H1 (cell line): Measurements from ENCODE around the gene IL6R. TPM values are rescaled to one million over a fixed set of nuclear protein-coding genes. Genes with fewer than 3 reads are reported as not detected.

Experiments
- CTCF ChIA-PET: fragments of 300-600 bp; sonication (Branson Sonifier 250); formaldehyde crosslinking; loops from one replicate; lab custom pipeline; 2021; ENCODE audit not compliant: partially characterized antibody; lab: Charles Lee
- POLR2A ChIA-PET: fragments of 300-600 bp; sonication (Branson Sonifier 250); formaldehyde crosslinking; loops from one replicate; lab custom pipeline; 2021; ENCODE audit warnings: inconsistent platforms; ENCODE audit not compliant: partially characterized antibody; lab: Charles Lee
- DNase-seq, 2 experiments: peaks; one replicate each; pipeline versions ENCODE4 v3.0.0 to v3.0.0-alpha.2; 2010 to 2022; ENCODE audit warnings: low spot score in 2 of 2, low read depth in 1 of 2, mixed read lengths in 1 of 2
- FAIRE-seq: peaks from 2 replicates; lab custom pipeline; 2011; peaks lifted over from hg19 to GRCh38; lab: Jason Lieb, UNC
- H2AFZ ChIP-seq: 2 replicates; pipeline ENCODE4 v1.8.1; 2012; ENCODE audit warnings: low read length, inconsistent platforms
- H2AK5ac ChIP-seq: 2 replicates; pipeline ENCODE4 v1.6.1; 2013; ENCODE audit warnings: low read depth, low read length
- H2BK120ac ChIP-seq: replicated peaks from 2 replicates; pipeline ENCODE3; 2013; ENCODE audit warnings: low read depth, low read length, inconsistent platforms
- H2BK12ac ChIP-seq: 2 replicates; pipeline ENCODE4 v1.6.1; 2013; ENCODE audit warnings: low read depth, low read length
- H2BK15ac ChIP-seq: 2 replicates; pipeline ENCODE4 v1.6.1; 2013; ENCODE audit warnings: low read length
- H2BK20ac ChIP-seq: 2 replicates; pipeline ENCODE4 v1.6.1; 2013; ENCODE audit warnings: low read length
- H2BK5ac ChIP-seq: 2 replicates; pipeline ENCODE4 v1.6.1; 2013; ENCODE audit warnings: low read depth, low read length
- H3K14ac ChIP-seq: 2 replicates; pipeline ENCODE4 v1.6.1; 2013; ENCODE audit warnings: inconsistent platforms; ENCODE audit not compliant: insufficient read length
- H3K18ac ChIP-seq: 2 replicates; pipeline ENCODE4 v1.6.1; 2013; ENCODE audit warnings: low read length; ENCODE audit errors: extremely low read depth
- H3K23ac ChIP-seq: 2 replicates; pipeline ENCODE4 v1.6.1; 2013; ENCODE audit warnings: inconsistent platforms; ENCODE audit not compliant: insufficient read length
- H3K23me2 ChIP-seq: 2 replicates; pipeline ENCODE4 v1.6.1; 2013; ENCODE audit warnings: low read depth, low read length
- H3K27ac ChIP-seq: 2 replicates; pipeline ENCODE4 v1.6.1; 2011; ENCODE audit warnings: low read depth, low read length, inconsistent platforms
- H3K27me3 ChIP-seq, 4 experiments: replicated peaks in 1 of 4; 1 replicate in 1 of 4; 2 replicates in 3 of 4; pipeline versions ENCODE4 v1.6.1 to v1.8.1; 2011 to 2013; ENCODE audit warnings: low read length in 3 of 4, mild to moderate bottlenecking in 3 of 4, inconsistent platforms in 2 of 4, mixed read lengths in 2 of 4, moderate library complexity in 1 of 4; ENCODE audit not compliant: control insufficient read depth in 3 of 4, insufficient read depth in 3 of 4; ENCODE audit errors: extremely low read depth in 1 of 4
- H3K36me3 ChIP-seq, 4 experiments: 2 replicates each; pipeline versions ENCODE4 v1.6.1 to v1.8.1; 2011 to 2013; ENCODE audit warnings: mild to moderate bottlenecking in 4 of 4, low read length in 3 of 4, moderate library complexity in 2 of 4, control low read depth in 1 of 4, inconsistent platforms in 1 of 4; ENCODE audit not compliant: insufficient read depth in 4 of 4, control insufficient read depth in 2 of 4
- H3K4ac ChIP-seq: replicated peaks from 2 replicates; pipeline ENCODE3; 2013; ENCODE audit warnings: low read length, low read depth, mixed read lengths, inconsistent platforms; ENCODE audit not compliant: insufficient read length
- H3K4me1 ChIP-seq, 4 experiments: replicated peaks in 1 of 4; 1 replicate in 1 of 4; 2 replicates in 3 of 4; pipeline versions ENCODE4 v1.6.1 to v1.8.1; 2011 to 2013; ENCODE audit warnings: low read length in 3 of 4, inconsistent platforms in 2 of 4, mixed read lengths in 1 of 4; ENCODE audit not compliant: insufficient read depth in 4 of 4, control insufficient read depth in 3 of 4
- H3K4me2 ChIP-seq, 2 experiments: 2 replicates each; pipeline versions ENCODE4 v1.6.1 to v1.8.1; 2011 to 2013; ENCODE audit warnings: low read depth in 2 of 2, low read length in 2 of 2, control low read depth in 1 of 2, inconsistent platforms in 1 of 2, mild to moderate bottlenecking in 1 of 2; ENCODE audit not compliant: insufficient read depth in 1 of 2
- H3K4me3 ChIP-seq, 4 experiments: fragments of 200-600, 300-600 bp in 1 of 4; sonication (generic), shearing (Covaris generic), sonication (Bioruptor Twin) in 1 of 4; 2 replicates each; pipeline versions ENCODE4 v1.5.1 to v1.8.1; 2011 to 2016; ENCODE audit warnings: low read length in 4 of 4, low read depth in 3 of 4, control low read depth in 2 of 4, inconsistent platforms in 2 of 4, mild to moderate bottlenecking in 2 of 4, mixed read lengths in 1 of 4, moderate library complexity in 1 of 4; ENCODE audit not compliant: insufficient read depth in 2 of 4; ENCODE audit errors: extremely low read depth in 1 of 4
- H3K56ac ChIP-seq: replicated peaks from 2 replicates; pipeline ENCODE3; 2013; ENCODE audit warnings: low read depth, mild to moderate bottlenecking, mixed read lengths, low read length, inconsistent platforms; ENCODE audit not compliant: insufficient read length
- H3K79me1 ChIP-seq: 2 replicates; pipeline ENCODE4 v1.6.1; 2013; ENCODE audit warnings: low read depth, low read length, control low read depth
- H3K79me2 ChIP-seq, 2 experiments: 2 replicates each; pipeline versions ENCODE4 v1.6.1 to v1.8.1; 2012 to 2013; ENCODE audit warnings: low read length in 2 of 2, mild to moderate bottlenecking in 2 of 2, inconsistent platforms in 1 of 2; ENCODE audit not compliant: insufficient read depth in 2 of 2, control insufficient read depth in 1 of 2
- H3K9ac ChIP-seq, 4 experiments: replicated peaks in 1 of 4; 1 replicate in 1 of 4; 2 replicates in 3 of 4; pipeline versions ENCODE4 v1.6.1 to v1.8.1; 2011 to 2013; ENCODE audit warnings: low read depth in 3 of 4, low read length in 3 of 4, control low read depth in 2 of 4, mild to moderate bottlenecking in 2 of 4, moderate library complexity in 2 of 4, inconsistent platforms in 1 of 4; ENCODE audit errors: extremely low read depth in 1 of 4
- H3K9me3 ChIP-seq, 2 experiments: 2 replicates each; pipeline versions ENCODE4 v1.6.1 to v1.8.1; 2012 to 2013; ENCODE audit warnings: mild to moderate bottlenecking in 2 of 2, moderate library complexity in 2 of 2, control low read depth in 1 of 2, inconsistent platforms in 1 of 2, low read depth in 1 of 2, low read length in 1 of 2, mixed read lengths in 1 of 2; ENCODE audit not compliant: insufficient read depth in 2 of 2
- H4K20me1 ChIP-seq, 2 experiments: replicated peaks in 1 of 2; 2 replicates each; pipeline versions ENCODE3 to v1.8.1; 2011 to 2013; ENCODE audit warnings: inconsistent platforms in 2 of 2, low read length in 2 of 2, mild to moderate bottlenecking in 1 of 2; ENCODE audit not compliant: insufficient read depth in 2 of 2, control insufficient read depth in 1 of 2
- H4K5ac ChIP-seq: 2 replicates; pipeline ENCODE4 v1.6.1; 2013; ENCODE audit warnings: low read length, low read depth, mixed read lengths, inconsistent platforms; ENCODE audit not compliant: insufficient read length
- H4K8ac ChIP-seq: 2 replicates; pipeline ENCODE4 v1.8.0; 2013; ENCODE audit warnings: mild to moderate bottlenecking, moderate library complexity, low read length, inconsistent platforms; ENCODE audit not compliant: insufficient read depth; ENCODE audit errors: extremely low read depth
- H4K91ac ChIP-seq: replicated peaks from 2 replicates; pipeline ENCODE3; 2013; ENCODE audit warnings: low read length, mixed read lengths, inconsistent platforms; ENCODE audit not compliant: insufficient read length
- BCL11A ChIP-seq, 2 experiments: IDR thresholded peaks; one replicate each; pipeline ENCODE4 v1.6.1; 2011; ENCODE audit warnings: low read depth in 2 of 2, low read length in 2 of 2, mild to moderate bottlenecking in 2 of 2
- CHD1 ChIP-seq: IDR thresholded peaks from 2 replicates; pipeline ENCODE4 v1.6.1; 2012; ENCODE audit warnings: low read depth, low read length, improper control_type of control experiment
- CHD2 ChIP-seq: IDR thresholded peaks from 2 replicates; pipeline ENCODE4 v1.6.1; 2012; ENCODE audit warnings: low read length, improper control_type of control experiment
- CTBP2 ChIP-seq: IDR thresholded peaks from 2 replicates; pipeline ENCODE4 v1.7.0; 2011; ENCODE audit warnings: borderline replicate concordance, mild to moderate bottlenecking, moderate library complexity, mixed read lengths, low read length; ENCODE audit not compliant: insufficient read depth, insufficient read length
- EP300 ChIP-seq, 2 experiments: IDR thresholded peaks; 1 replicate in 1 of 2; 2 replicates in 1 of 2; pipeline ENCODE4 v1.6.1; 2011 to 2012; ENCODE audit warnings: low read depth in 2 of 2, low read length in 2 of 2, mild to moderate bottlenecking in 2 of 2, borderline replicate concordance in 1 of 2, inconsistent platforms in 1 of 2, moderate library complexity in 1 of 2
- KDM1A ChIP-seq: fragments of 200-600, 300-600 bp; sonication (generic); IDR thresholded peaks from 2 replicates; pipeline ENCODE4 v1.7.1; 2016; ENCODE audit warnings: mild to moderate bottlenecking, low read length, borderline replicate concordance
- RXRA ChIP-seq: IDR thresholded peaks from 2 replicates; pipeline ENCODE4 v1.6.1; 2011; ENCODE audit warnings: low read depth, mild to moderate bottlenecking, low read length, moderate library complexity; ENCODE audit not compliant: insufficient read depth
- WGBS, 2 experiments: shearing (Covaris generic) in 1 of 2; methylation state at CpG; one replicate each; pipeline versions ENCODE4 v1.1.6 to v1.1.7; 2013 to 2015; ENCODE audit warnings: low lambda C conversion rate in 2 of 2, mixed read lengths in 2 of 2, inconsistent platforms in 1 of 2, low coverage in 1 of 2, missing lambda C conversion rate in 1 of 2; ENCODE audit not compliant: insufficient replicate concordance in 2 of 2, insufficient coverage in 1 of 2, insufficient read length in 1 of 2; ENCODE audit errors: extremely low coverage in 1 of 2, missing lambda C conversion rate in 1 of 2; 5-methylcytosine and 5-hydroxymethylcytosine counted together
- polyA plus RNA-seq, 7 experiments: library from polyadenylated mRNA; depleted of rRNA in 3 of 7; stranded (reverse) in 5 of 7; unstranded in 2 of 7; fragments of >200 nt in 5 of 7; fragments of 200-250 nt in 2 of 7; gene quantifications; 1 replicate in 5 of 7; 2 replicates in 1 of 7; 4 replicates in 1 of 7; pipeline versions ENCODE4 v1.2.1 to v1.2.3, GENCODE V29; 2011 to 2013; ENCODE audit warnings: missing spikeins in 2 of 7, mixed read lengths in 2 of 7
- total RNA-seq: library from RNA; stranded (reverse); fragmentation: NEBNext Ultra II Directional; extraction: Animal tissue kit (Norgen Biotek cat#: 25700); gene quantifications from 2 replicates; pipeline ENCODE4 v1.2.1, GENCODE V29; 2021
- TF ChIP-seq, protein P1 (sequence below): IDR thresholded peaks from 2 replicates; pipeline ENCODE4 v1.6.1; 2012; ENCODE audit warnings: low read length, inconsistent platforms
- TF ChIP-seq, protein P2 (sequence below), 3 experiments: IDR thresholded peaks; 1 replicate in 2 of 3; 2 replicates in 1 of 3; pipeline versions ENCODE4 v1.5.1 to v1.6.1; 2011; ENCODE audit warnings: low read length in 3 of 3, mild to moderate bottlenecking in 3 of 3, inconsistent platforms in 2 of 3, low read depth in 1 of 3, moderate library complexity in 1 of 3; ENCODE audit not compliant: insufficient read depth in 1 of 3; ENCODE audit errors: control extremely low read depth in 1 of 3

Gene IL6R
- total and polyA plus RNA-seq, 2 of the 8 experiments (the other 6 are each of a cell fraction or from before 2014, with no cell fraction given), result 2.3 to 3.0 TPM

DNA sequence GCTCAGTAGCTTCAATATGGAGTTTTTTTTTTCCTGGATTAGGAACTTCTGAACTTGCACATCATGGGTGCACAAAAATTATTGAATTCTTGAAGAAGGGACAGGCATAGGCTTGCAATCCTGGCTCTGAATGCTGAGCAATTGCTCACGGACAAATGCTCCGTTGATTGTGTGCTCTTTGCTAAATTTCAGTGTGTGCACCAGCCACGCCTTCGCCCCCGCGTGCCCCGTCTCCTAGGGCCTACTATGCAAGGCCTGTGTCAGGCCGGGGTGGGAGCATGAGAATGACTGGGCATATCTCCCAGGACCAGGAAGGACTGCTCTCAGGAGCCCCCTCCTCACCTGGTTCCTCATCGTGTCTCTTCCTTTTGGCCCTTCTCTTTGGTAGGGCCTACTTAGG, 17.4 kb downstream of the IL6R start:
- H2BK120ac ChIP-seq, result no peak overlapping the region
- H3K23ac ChIP-seq, result no peak overlapping the region
- H4K20me1 ChIP-seq, result no peaks in the 10 kb centered on the region
- H3K14ac ChIP-seq, result no peak overlapping the region
- no peaks in the 10 kb centered on the region for H3K36me3 ChIP-seq
- H3K56ac ChIP-seq, result no peak overlapping the region
- DNase-seq (no peak), FAIRE-seq (no peak)
- no peak overlapping the region for H4K5ac ChIP-seq
- H2AK5ac ChIP-seq, result no peak overlapping the region
- peak overlapping the region; percentile 75; the same call in 1 of the 2 replicates for H2BK12ac ChIP-seq
- no peak overlapping the region for H3K9ac ChIP-seq
- peak overlapping the region; percentile 49 for H4K91ac ChIP-seq
- 93% methylated on average over 8 of the region's 9 CpGs; no CpG with 5 or more reads in 1 of the 2 experiments for WGBS, 2 experiments
- H3K27ac ChIP-seq, result no peak overlapping the region
- peaks cover 0 to 7% (median 1%) of the 10 kb centered on the region in 4 experiments; a peak in 3 of 7 replicates for H3K4me1 ChIP-seq
- no peak overlapping the region for H2AFZ ChIP-seq
- no peak overlapping the region for H3K4me2 ChIP-seq
- no peaks in the 10 kb centered on the region for H3K9me3 ChIP-seq
- no peak overlapping the region for H4K8ac ChIP-seq
- peak overlapping the region; percentile 18; the same call in 1 of the 2 replicates for H2BK20ac ChIP-seq
- no peaks in the 10 kb centered on the region for H3K79me2 ChIP-seq
- H3K4ac ChIP-seq, result no peak overlapping the region
- POLR2A ChIA-PET, result no interaction called here
- no peak overlapping the region for H2BK15ac ChIP-seq
- CTCF ChIA-PET, result interaction anchor here (0.7 to 1.8 kb wide), 4 partner anchors 9 to 144 kb away, joined by 3 to 4 read pairs (median 3); no protein-coding TSS in a partner anchor
- H3K4me3 ChIP-seq, result no peak overlapping the region
- H3K79me1 ChIP-seq, result no peaks in the 10 kb centered on the region
- no peak overlapping the region for H3K18ac ChIP-seq
- no peaks in the 10 kb centered on the region for H3K23me2 ChIP-seq
- H3K27me3 ChIP-seq, result no peaks in the 10 kb centered on the region
- peak overlapping the region; percentile 44; the same call in 1 of the 2 replicates for H2BK5ac ChIP-seq
- TF ChIP-seq, protein P1, sequence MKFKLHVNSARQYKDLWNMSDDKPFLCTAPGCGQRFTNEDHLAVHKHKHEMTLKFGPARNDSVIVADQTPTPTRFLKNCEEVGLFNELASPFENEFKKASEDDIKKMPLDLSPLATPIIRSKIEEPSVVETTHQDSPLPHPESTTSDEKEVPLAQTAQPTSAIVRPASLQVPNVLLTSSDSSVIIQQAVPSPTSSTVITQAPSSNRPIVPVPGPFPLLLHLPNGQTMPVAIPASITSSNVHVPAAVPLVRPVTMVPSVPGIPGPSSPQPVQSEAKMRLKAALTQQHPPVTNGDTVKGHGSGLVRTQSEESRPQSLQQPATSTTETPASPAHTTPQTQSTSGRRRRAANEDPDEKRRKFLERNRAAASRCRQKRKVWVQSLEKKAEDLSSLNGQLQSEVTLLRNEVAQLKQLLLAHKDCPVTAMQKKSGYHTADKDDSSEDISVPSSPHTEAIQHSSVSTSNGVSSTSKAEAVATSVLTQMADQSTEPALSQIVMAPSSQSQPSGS, result no peak
- TF ChIP-seq RXRA (no peak), CHD2 (no peak), EP300 (IDR thresholded peaks at IDR 0.05; ENCODE audit: borderline replicate concordance in 1 of 2, low read depth in 2 of 2, low read length in 2 of 2) (no peak), KDM1A (no peak), CTBP2 (no peak), CHD1 (no peak), BCL11A (IDR thresholded peaks at IDR 0.05; ENCODE audit: low read depth in 2 of 2, low read length in 2 of 2) (no peak)
- TF ChIP-seq, protein P2, sequence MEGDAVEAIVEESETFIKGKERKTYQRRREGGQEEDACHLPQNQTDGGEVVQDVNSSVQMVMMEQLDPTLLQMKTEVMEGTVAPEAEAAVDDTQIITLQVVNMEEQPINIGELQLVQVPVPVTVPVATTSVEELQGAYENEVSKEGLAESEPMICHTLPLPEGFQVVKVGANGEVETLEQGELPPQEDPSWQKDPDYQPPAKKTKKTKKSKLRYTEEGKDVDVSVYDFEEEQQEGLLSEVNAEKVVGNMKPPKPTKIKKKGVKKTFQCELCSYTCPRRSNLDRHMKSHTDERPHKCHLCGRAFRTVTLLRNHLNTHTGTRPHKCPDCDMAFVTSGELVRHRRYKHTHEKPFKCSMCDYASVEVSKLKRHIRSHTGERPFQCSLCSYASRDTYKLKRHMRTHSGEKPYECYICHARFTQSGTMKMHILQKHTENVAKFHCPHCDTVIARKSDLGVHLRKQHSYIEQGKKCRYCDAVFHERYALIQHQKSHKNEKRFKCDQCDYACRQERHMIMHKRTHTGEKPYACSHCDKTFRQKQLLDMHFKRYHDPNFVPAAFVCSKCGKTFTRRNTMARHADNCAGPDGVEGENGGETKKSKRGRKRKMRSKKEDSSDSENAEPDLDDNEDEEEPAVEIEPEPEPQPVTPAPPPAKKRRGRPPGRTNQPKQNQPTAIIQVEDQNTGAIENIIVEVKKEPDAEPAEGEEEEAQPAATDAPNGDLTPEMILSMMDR (IDR thresholded peaks at IDR 0.05; ENCODE audit: control extremely low read depth in 1 of 3, insufficient read depth in 1 of 3, low read depth in 1 of 3, low read length in 3 of 3), result no peak
